Glutamatergic neuron (in vitro differentiated cells): ENCODE results near the gene EXOC8. TPM values are rescaled to one million over a fixed set of nuclear protein-coding genes. Genes with fewer than 3 reads are reported as not detected.
A peak's percentile ranks its signal among the peaks of the same experiment; 100 is the strongest.

Experiments used
- DNase-seq: peaks from one replicate; pipeline ENCODE4 v3.0.0; 2022
- H3K27ac Mint-ChIP-seq: one replicate; pipeline ENCODE4 v1.8.0; 2020; ENCODE audit warnings: mild to moderate bottlenecking, mixed read lengths, inconsistent platforms; ENCODE audit not compliant: unreplicated experiment
- H3K27me3 Mint-ChIP-seq: one replicate; pipeline ENCODE4 v1.8.0; 2020; ENCODE audit warnings: mild to moderate bottlenecking, moderate library complexity, mixed read lengths, inconsistent platforms; ENCODE audit not compliant: unreplicated experiment
- H3K36me3 Mint-ChIP-seq: one replicate; pipeline ENCODE4 v1.8.0; 2020; ENCODE audit warnings: mild to moderate bottlenecking, mixed read lengths, inconsistent platforms; ENCODE audit not compliant: unreplicated experiment
- H3K4me1 Mint-ChIP-seq: one replicate; pipeline ENCODE4 v1.8.0; 2020; ENCODE audit warnings: mild to moderate bottlenecking, low read depth, mixed read lengths, inconsistent platforms; ENCODE audit not compliant: unreplicated experiment
- H3K4me3 Mint-ChIP-seq: one replicate; pipeline ENCODE4 v1.8.0; 2020; ENCODE audit warnings: mild to moderate bottlenecking, mixed read lengths, inconsistent platforms; ENCODE audit not compliant: unreplicated experiment
- H3K9me3 Mint-ChIP-seq: one replicate; pipeline ENCODE4 v1.8.0; 2020; ENCODE audit warnings: mild to moderate bottlenecking, moderate library complexity, mixed read lengths, inconsistent platforms; ENCODE audit not compliant: unreplicated experiment
- CTCF ChIP-seq: fragments of 200-600 bp; sonication (generic); IDR thresholded peaks from one replicate; pipeline ENCODE4 v1.5.0; 2021; ENCODE audit not compliant: partially characterized antibody, unreplicated experiment
- total RNA-seq: library from RNA; stranded (reverse); fragmentation: NEBNext Ultra II Directional; extraction: Animal tissue kit (Norgen Biotek cat#: 25700); gene quantifications from one replicate; pipeline ENCODE4 v1.2.1, GENCODE V29; 2021; ENCODE audit not compliant: unreplicated experiment

The EXOC8 gene
- total RNA-seq, 1 donor from 2014 or later: 11.4 TPM

- Mint-ChIP-seq H3K27me3 (no peaks in the 10 kb centered on the region), H3K27ac (no peak overlapping the region), H3K4me3 (no peak overlapping the region), H3K4me1 (no peaks in the 10 kb centered on the region), H3K36me3 (no peaks in the 10 kb centered on the region), H3K9me3 (peaks cover 3% of the 10 kb centered on the region)
- DNase-seq: no peak
- TF ChIP-seq CTCF: no peak
Observed at GRCh38 chr1:231318568-231318967, 19.1 kb downstream of the EXOC8 start.

- TF ChIP-seq CTCF: no peak
- Mint-ChIP-seq H3K27me3 (no peaks in the 10 kb centered on the region), H3K4me1 (no peaks in the 10 kb centered on the region), H3K9me3 (peaks cover 2% of the 10 kb centered on the region), H3K27ac (no peak overlapping the region), H3K4me3 (no peak overlapping the region), H3K36me3 (no peaks in the 10 kb centered on the region)
- DNase-seq: no peak
Observed at GRCh38 chr1:231318015-231318355, 19.7 kb downstream of the EXOC8 start.

GRCh38 chr1:231317306-231318014, 20.2 kb downstream of the EXOC8 start:
- H3K4me3 Mint-ChIP-seq: no peak overlapping the region
- no peaks in the 10 kb centered on the region for H3K36me3 Mint-ChIP-seq
- H3K4me1 Mint-ChIP-seq: no peaks in the 10 kb centered on the region
- H3K27me3 Mint-ChIP-seq: no peaks in the 10 kb centered on the region
- no peak overlapping the region for H3K27ac Mint-ChIP-seq
- TF ChIP-seq CTCF: no peak
- H3K9me3 Mint-ChIP-seq: peaks cover 2% of the 10 kb centered on the region
- no peak for DNase-seq

DNA sequence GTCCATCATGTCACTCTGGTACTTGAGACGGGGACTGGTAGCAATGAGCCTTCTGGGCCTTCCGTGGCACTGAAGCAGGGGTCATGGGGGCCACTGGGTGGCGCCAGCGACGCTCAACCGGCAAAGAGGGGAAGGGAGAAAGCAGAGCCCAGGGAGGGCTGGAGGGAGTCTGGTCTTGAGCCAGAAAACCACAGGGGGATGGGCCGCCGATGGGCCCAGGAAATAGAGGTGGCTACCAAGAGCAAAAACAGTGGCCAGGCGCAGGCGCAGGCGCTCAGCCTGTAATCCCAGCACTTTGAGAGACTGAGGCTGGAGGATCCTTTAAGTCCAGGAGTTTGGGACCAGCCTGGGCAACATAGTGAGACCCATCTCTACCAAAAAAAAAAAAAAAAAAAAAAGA, 21.8 kb downstream of the EXOC8 start:
- peak; percentile 38 for DNase-seq
- TF ChIP-seq CTCF: no peak
- H3K4me3 Mint-ChIP-seq: no peak overlapping the region
- no peak overlapping the region for H3K27ac Mint-ChIP-seq
- no peaks in the 10 kb centered on the region for H3K27me3 Mint-ChIP-seq
- H3K9me3 Mint-ChIP-seq: peaks cover 2% of the 10 kb centered on the region
- H3K4me1 Mint-ChIP-seq: peaks cover 2% of the 10 kb centered on the region
- peaks cover 5% of the 10 kb centered on the region for H3K36me3 Mint-ChIP-seq

GRCh38 chr1:231313661-231314060, 24.0 kb downstream of the EXOC8 start:
- no peaks in the 10 kb centered on the region for H3K27me3 Mint-ChIP-seq
- no peak for DNase-seq
- peaks cover 5% of the 10 kb centered on the region for H3K36me3 Mint-ChIP-seq
- no peak for TF ChIP-seq CTCF
- H3K9me3 Mint-ChIP-seq: peaks cover 2% of the 10 kb centered on the region
- H3K4me1 Mint-ChIP-seq: peaks cover 2% of the 10 kb centered on the region
- H3K27ac Mint-ChIP-seq: no peak overlapping the region
- H3K4me3 Mint-ChIP-seq: no peak overlapping the region
